HUES6 (cell line): ENCODE data around the gene FBLN7.

Experiments
- H3K27ac ChIP-seq: 2 replicates; pipeline ENCODE4 v1.7.0; 2013; ENCODE audit warnings: low read depth, mild to moderate bottlenecking, low read length, inconsistent platforms
- H3K27me3 ChIP-seq: 2 replicates; pipeline ENCODE4 v1.6.1; 2013; ENCODE audit warnings: low read length; ENCODE audit not compliant: control insufficient read depth, insufficient read depth
- H3K36me3 ChIP-seq: 2 replicates; pipeline ENCODE4 v1.6.1; 2013; ENCODE audit warnings: low read length; ENCODE audit not compliant: control insufficient read depth, insufficient read depth
- H3K4me1 ChIP-seq: 2 replicates; pipeline ENCODE4 v1.6.1; 2013; ENCODE audit warnings: low read length; ENCODE audit not compliant: control insufficient read depth, insufficient read depth
- H3K4me3 ChIP-seq: 2 replicates; pipeline ENCODE4 v1.5.1; 2013; ENCODE audit warnings: low read depth, low read length
- H3K9ac ChIP-seq: one replicate; pipeline ENCODE4 v1.6.1; 2013; ENCODE audit warnings: mild to moderate bottlenecking, low read length
- H3K9me3 ChIP-seq: 2 replicates; pipeline ENCODE4 v1.6.1; 2013; ENCODE audit warnings: low read depth, low read length; ENCODE audit not compliant: control insufficient read depth, insufficient read depth

FBLN7 gene

GRCh38 chr2:112170495-112170894 is 32.3 kb downstream of the FBLN7 start:
- no peaks in the 10 kb centered on the region for H3K36me3 ChIP-seq
- H3K9me3 ChIP-seq: no peaks in the 10 kb centered on the region
- H3K4me1 ChIP-seq: no peaks in the 10 kb centered on the region; the same call in 1 of the 2 replicates
- H3K9ac ChIP-seq: no peak overlapping the region
- no peak overlapping the region for H3K4me3 ChIP-seq
- no peaks in the 10 kb centered on the region for H3K27me3 ChIP-seq
- no peak overlapping the region for H3K27ac ChIP-seq

DNA sequence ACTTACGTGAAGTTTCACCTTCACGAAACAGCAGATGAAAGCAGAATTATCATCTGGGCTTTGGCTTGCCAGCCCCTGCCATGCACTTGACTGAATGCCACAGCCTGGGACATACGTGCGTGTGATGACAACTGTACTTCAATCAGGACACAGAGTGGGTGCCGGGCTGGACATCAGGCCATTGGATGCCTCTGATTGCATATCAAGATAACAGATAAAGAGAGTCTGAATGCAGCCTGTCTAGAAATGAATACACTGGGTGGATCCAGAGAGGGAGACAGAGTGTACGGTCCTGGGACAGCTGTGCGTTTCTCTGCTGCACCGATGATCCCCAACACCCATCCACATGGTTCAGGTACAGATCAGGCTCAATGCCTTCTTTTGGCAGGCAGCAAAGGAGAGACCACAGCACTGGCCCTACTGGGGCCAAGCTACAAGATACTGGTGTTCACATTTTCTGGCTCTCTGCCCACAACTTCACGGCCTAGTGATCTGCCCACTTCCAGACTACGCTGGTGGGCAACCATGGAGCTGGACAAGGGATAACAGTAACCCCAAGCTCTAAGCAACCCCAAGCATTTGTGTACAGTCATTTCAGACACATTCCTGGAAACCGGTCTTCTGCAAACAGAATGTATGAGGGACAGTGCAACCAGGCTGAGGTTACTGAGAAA is 35.6 kb downstream of the FBLN7 start:
- no peaks in the 10 kb centered on the region for H3K36me3 ChIP-seq
- H3K9me3 ChIP-seq: no peaks in the 10 kb centered on the region
- H3K4me1 ChIP-seq: no peaks in the 10 kb centered on the region
- no peaks in the 10 kb centered on the region for H3K27me3 ChIP-seq
- H3K9ac ChIP-seq: no peak overlapping the region
- no peak overlapping the region for H3K27ac ChIP-seq
- no peak overlapping the region for H3K4me3 ChIP-seq

GRCh38 chr2:112174383-112174782 is 36.2 kb downstream of the FBLN7 start:
- Histone ChIP-seq H3K4me1 (no peaks in the 10 kb centered on the region), H3K9ac (no peak overlapping the region), H3K4me3 (no peak overlapping the region), H3K9me3 (no peaks in the 10 kb centered on the region), H3K27ac (no peak overlapping the region), H3K36me3 (no peaks in the 10 kb centered on the region), H3K27me3 (no peaks in the 10 kb centered on the region)

DNA sequence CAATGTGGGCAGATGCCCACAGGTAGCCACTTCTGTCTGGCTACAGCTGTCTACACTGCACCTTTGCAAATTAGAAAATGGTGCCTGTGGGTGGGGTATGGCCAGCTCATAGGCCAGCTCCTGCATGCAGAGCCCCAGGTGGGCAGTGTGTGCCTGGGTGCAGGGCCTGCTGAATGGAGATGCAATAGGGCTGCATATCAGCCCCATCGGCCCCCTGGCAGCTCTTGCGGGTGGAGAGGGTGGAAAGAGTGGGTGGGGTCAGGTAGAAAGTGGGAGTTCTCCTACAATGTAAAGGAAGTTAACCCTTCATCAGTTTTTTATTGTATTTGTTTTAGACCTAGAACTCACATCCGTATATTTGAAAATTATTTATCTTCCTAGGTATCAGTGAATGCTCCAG is 37.1 kb downstream of the FBLN7 start:
- Histone ChIP-seq H3K9me3 (no peaks in the 10 kb centered on the region), H3K9ac (no peak overlapping the region), H3K27me3 (peaks cover 4% of the 10 kb centered on the region; the same call in 1 of the 2 replicates), H3K36me3 (no peaks in the 10 kb centered on the region), H3K4me1 (no peaks in the 10 kb centered on the region), H3K27ac (no peak overlapping the region), H3K4me3 (no peak overlapping the region)

DNA sequence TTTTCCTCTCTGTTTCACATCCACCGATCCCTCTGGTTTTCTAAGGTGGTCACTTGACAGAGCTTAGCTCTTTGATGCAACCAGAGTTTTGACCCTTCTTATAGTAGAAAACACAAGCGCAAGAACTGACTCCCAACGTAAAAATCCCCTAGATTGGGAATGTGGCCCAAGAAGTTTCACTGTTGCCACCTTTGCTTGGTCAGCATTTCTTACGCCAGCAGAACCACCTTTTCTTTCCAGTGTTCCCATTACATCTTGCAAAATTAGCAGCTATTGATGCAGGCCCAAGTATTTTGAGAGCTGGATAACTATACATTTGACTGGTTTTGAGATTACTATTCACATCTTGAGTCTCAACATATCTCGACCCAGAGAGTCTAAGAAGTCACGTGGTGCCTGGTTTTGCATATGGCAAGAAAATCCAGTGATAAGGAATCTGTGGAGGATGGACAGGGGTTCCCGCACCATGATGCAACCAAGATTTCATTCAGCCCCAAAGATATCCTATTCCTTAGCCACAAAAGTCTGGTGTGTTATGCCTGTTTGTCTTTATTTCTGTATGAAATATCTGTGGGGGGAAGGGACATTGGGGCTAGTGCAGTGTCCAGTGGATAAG is 37.9 kb downstream of the FBLN7 start:
- no peak overlapping the region for H3K9ac ChIP-seq
- peaks cover 9% of the 10 kb centered on the region for H3K27me3 ChIP-seq
- H3K4me3 ChIP-seq: no peak overlapping the region
- H3K4me1 ChIP-seq: no peaks in the 10 kb centered on the region
- H3K9me3 ChIP-seq: no peaks in the 10 kb centered on the region
- no peak overlapping the region for H3K27ac ChIP-seq
- no peaks in the 10 kb centered on the region for H3K36me3 ChIP-seq

DNA sequence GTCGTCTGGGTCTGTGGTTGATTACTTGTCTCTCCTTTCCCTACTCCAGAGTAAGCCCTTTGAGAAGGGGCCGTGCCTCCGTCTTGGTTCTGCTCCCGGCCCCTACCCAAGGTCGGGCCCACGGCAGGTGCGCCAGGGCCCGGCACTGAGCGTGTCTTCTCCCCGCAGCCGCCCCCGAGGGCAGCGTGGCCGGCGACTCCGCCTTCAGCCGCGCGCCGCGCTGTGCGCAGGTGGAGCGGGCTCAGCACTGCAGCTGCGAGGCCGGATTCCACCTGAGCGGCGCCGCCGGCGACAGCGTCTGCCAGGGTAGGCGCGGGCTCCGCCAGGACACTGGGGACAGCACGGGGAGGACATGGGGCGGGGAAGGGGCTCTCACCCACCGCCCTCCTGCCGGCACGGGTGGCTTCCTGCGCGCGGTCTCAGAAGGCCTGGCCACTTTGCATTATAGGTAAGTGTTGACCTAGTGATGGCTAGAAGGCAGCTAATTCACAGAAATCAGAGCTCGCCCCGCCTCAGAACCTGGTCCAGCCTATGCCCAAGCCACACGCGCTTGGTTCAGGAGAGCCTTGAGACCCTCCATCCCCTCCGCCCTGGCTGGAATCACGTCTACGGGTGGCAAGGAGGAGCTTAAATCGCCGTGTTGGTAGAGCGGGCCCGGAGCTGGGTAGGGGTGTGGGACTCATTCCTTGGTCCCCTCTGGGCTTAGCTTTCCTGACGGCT is 43.5 kb downstream of the FBLN7 start:
- no peak overlapping the region for H3K9ac ChIP-seq
- peak overlapping the region; percentile 39 for H3K4me3 ChIP-seq
- H3K9me3 ChIP-seq: no peaks in the 10 kb centered on the region
- H3K4me1 ChIP-seq: peaks cover 3% of the 10 kb centered on the region; the same call in 1 of the 2 replicates
- H3K36me3 ChIP-seq: no peaks in the 10 kb centered on the region
- peaks cover 33% of the 10 kb centered on the region for H3K27me3 ChIP-seq
- H3K27ac ChIP-seq: no peak overlapping the region

DNA sequence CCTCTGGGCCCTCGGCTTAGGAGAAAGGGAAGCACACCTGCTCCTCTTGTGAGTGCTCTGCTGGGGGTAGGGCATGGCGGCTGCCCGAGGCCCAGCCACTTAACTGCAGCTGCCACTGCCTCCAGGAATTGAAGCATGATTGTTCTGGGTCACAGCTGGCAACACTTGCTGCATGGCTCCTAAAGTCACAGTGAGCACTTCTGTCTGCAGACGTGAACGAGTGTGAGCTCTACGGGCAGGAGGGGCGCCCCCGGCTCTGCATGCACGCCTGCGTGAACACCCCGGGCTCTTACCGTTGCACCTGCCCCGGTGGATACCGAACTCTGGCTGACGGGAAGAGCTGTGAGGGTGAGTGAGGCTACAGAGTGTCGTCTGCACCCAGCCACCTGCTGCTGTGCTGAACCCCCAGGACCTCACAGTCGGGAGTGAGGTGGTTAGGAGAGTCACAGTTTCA is 44.4 kb downstream of the FBLN7 start:
- H3K4me3 ChIP-seq: no peak overlapping the region
- H3K36me3 ChIP-seq: no peaks in the 10 kb centered on the region
- 0 out of 2 replicates have a peak, but pooled peaks cover 3% of the 10 kb centered on the region for H3K9me3 ChIP-seq
- no peak overlapping the region for H3K27ac ChIP-seq
- peaks cover 3% of the 10 kb centered on the region; the same call in 1 of the 2 replicates for H3K4me1 ChIP-seq
- H3K27me3 ChIP-seq: peaks cover 33% of the 10 kb centered on the region
- H3K9ac ChIP-seq: no peak overlapping the region

- Histone ChIP-seq H3K9ac (no peak overlapping the region), H3K27ac (no peak overlapping the region), H3K4me1 (peaks cover 3% of the 10 kb centered on the region; the same call in 1 of the 2 replicates), H3K36me3 (no peaks in the 10 kb centered on the region), H3K27me3 (peaks cover 33% of the 10 kb centered on the region), H3K9me3 (0 out of 2 replicates have a peak, but pooled peaks cover 3% of the 10 kb centered on the region), H3K4me3 (no peak overlapping the region)
Observed at GRCh38 chr2:112183327-112184025, 45.3 kb downstream of the FBLN7 start.

- Histone ChIP-seq H3K9ac (no peak overlapping the region), H3K36me3 (no peaks in the 10 kb centered on the region), H3K27me3 (peaks cover 33% of the 10 kb centered on the region), H3K9me3 (0 out of 2 replicates have a peak, but pooled peaks cover 3% of the 10 kb centered on the region), H3K4me1 (peaks cover 3% of the 10 kb centered on the region; the same call in 1 of the 2 replicates), H3K27ac (no peak overlapping the region), H3K4me3 (no peak overlapping the region)
Observed at GRCh38 chr2:112184121-112184520, 45.9 kb downstream of the FBLN7 start.

GRCh38 chr2:112185131-112185530 is 46.9 kb downstream of the FBLN7 start:
- no peak overlapping the region for H3K9ac ChIP-seq
- no peak overlapping the region for H3K27ac ChIP-seq
- H3K36me3 ChIP-seq: no peaks in the 10 kb centered on the region
- no peak overlapping the region for H3K4me3 ChIP-seq
- H3K9me3 ChIP-seq: 0 out of 2 replicates have a peak, but pooled peaks cover 3% of the 10 kb centered on the region
- H3K4me1 ChIP-seq: peaks cover 3% of the 10 kb centered on the region; the same call in 1 of the 2 replicates
- H3K27me3 ChIP-seq: peaks cover 31% of the 10 kb centered on the region
